ENCODE measurements around the gene MAP1A.

Gene MAP1A

GRCh38 chr15:43484455-43484854 is 33.0 kb upstream of the MAP1A start:
- TF ChIP-seq, protein P1, sequence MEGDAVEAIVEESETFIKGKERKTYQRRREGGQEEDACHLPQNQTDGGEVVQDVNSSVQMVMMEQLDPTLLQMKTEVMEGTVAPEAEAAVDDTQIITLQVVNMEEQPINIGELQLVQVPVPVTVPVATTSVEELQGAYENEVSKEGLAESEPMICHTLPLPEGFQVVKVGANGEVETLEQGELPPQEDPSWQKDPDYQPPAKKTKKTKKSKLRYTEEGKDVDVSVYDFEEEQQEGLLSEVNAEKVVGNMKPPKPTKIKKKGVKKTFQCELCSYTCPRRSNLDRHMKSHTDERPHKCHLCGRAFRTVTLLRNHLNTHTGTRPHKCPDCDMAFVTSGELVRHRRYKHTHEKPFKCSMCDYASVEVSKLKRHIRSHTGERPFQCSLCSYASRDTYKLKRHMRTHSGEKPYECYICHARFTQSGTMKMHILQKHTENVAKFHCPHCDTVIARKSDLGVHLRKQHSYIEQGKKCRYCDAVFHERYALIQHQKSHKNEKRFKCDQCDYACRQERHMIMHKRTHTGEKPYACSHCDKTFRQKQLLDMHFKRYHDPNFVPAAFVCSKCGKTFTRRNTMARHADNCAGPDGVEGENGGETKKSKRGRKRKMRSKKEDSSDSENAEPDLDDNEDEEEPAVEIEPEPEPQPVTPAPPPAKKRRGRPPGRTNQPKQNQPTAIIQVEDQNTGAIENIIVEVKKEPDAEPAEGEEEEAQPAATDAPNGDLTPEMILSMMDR (IDR thresholded peaks at IDR 0.05; ENCODE audit: low read depth, low read length) = no peak
- TF ChIP-seq, protein P2, sequence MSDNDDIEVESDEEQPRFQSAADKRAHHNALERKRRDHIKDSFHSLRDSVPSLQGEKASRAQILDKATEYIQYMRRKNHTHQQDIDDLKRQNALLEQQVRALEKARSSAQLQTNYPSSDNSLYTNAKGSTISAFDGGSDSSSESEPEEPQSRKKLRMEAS (IDR thresholded peaks at IDR 0.05; ENCODE audit: low read depth, low read length) = no peak
- TF ChIP-seq MYC (IDR thresholded peaks at IDR 0.05; ENCODE audit: low read depth, low read length) (no peak), POLR2A (IDR thresholded peaks at IDR 0.05; ENCODE audit: extremely low read depth, insufficient read length) (no peak)
- no peak overlapping the region for H3K4me3 ChIP-seq (ENCODE audit: low read depth, low read length)
- DNase-seq (ENCODE audit: low read depth) = no peak

DNA sequence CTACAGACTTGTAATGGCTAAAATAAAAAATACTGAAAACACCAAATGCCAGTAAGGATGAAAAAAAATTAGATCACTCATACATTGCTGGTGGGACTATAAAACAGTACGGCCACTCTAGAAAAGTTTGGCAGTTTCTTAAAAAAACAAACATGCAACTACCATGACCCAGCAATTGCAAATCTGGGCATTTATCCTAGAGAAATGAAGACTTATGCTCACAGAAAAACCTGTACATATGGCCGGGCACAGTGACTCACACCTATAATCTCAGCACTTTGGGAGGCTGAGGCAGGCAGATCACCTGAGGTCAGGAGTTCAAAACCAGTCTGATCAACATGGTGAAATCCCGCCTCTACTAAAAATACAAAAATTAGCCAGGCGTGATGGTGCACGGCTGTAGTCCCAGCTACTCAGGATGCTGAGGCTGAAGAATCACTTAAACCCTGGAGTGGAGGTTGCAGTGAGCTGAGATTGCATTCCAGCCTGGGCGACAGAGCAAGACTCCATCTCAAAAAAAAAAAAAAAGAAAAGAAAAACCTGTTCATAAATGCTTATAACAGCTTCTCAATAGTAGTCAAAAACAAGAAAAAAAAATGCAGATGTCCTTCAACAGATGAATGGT is 30.0 kb upstream of the MAP1A start:
- TF ChIP-seq MYC (IDR thresholded peaks at IDR 0.05; ENCODE audit: low read depth, low read length) = no peak
- TF ChIP-seq, protein P1 (IDR thresholded peaks at IDR 0.05; ENCODE audit: low read depth, low read length) = no peak
- TF ChIP-seq, protein P2 (IDR thresholded peaks at IDR 0.05; ENCODE audit: low read depth, low read length) = no peak
- TF ChIP-seq POLR2A (IDR thresholded peaks at IDR 0.05; ENCODE audit: extremely low read depth, insufficient read length) = no peak
- DNase-seq (ENCODE audit: low read depth) = no peak
- no peak overlapping the region for H3K4me3 ChIP-seq (ENCODE audit: low read depth, low read length)

DNA sequence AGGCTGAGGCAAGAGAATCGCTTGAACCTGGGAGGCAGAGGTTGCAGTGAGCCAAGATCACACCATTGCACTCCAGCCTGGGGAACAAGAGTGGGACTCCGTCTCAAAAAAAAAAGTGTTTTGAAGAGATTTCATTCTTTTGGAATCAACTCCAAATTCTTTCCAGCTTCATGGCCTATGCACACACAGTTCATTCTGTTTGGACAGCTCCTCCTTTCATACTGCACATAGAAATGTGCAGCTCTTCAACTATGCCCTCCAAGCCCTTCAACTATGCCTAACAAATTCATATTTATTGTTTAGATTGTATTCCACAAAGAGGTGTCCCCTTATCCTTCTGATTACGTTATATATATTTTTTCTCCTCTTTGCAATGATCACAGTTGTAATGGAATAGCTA is 28.6 kb upstream of the MAP1A start:
- TF ChIP-seq, protein P1 (IDR thresholded peaks at IDR 0.05; ENCODE audit: low read depth, low read length) = no peak
- no peak for TF ChIP-seq POLR2A (IDR thresholded peaks at IDR 0.05; ENCODE audit: extremely low read depth, insufficient read length)
- TF ChIP-seq, protein P2 (IDR thresholded peaks at IDR 0.05; ENCODE audit: low read depth, low read length) = no peak
- TF ChIP-seq MYC (IDR thresholded peaks at IDR 0.05; ENCODE audit: low read depth, low read length) = no peak
- DNase-seq (ENCODE audit: low read depth) = no peak

GRCh38 chr15:43489191-43489590 is 28.2 kb upstream of the MAP1A start:
- TF ChIP-seq, protein P2 (IDR thresholded peaks at IDR 0.05; ENCODE audit: low read depth, low read length) = peak; percentile 88
- TF ChIP-seq, protein P1 (IDR thresholded peaks at IDR 0.05; ENCODE audit: low read depth, low read length) = no peak
- TF ChIP-seq MYC (IDR thresholded peaks at IDR 0.05; ENCODE audit: low read depth, low read length) (peak; percentile 87), POLR2A (IDR thresholded peaks at IDR 0.05; ENCODE audit: extremely low read depth, insufficient read length) (no peak)
- H3K4me3 ChIP-seq (ENCODE audit: low read depth, low read length) = no peak overlapping the region
- DNase-seq (ENCODE audit: low read depth) = peak; percentile 27

More for the DNA sequence above, 28.6 kb upstream of the MAP1A start:
- H3K4me3 ChIP-seq (ENCODE audit: low read depth, low read length) = no peak overlapping the region

DNA sequence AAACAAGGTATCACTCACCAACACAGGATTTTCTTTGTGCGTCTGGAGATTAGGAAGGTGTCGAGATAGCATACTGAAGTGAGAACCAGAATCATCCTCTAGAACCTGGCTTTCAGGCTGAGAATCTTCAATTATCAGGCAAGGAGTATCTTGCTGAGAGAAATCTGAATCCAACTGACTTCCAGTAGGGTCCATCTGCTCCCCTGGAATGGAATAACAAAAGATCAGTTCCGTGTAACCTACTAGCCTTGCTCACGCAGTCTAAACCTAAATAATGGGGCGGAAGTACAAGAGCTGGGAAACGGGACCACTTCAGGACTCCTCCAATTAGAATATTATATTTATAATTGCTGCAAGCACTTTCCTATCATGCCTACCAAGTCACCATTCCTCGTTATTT is 25.1 kb upstream of the MAP1A start:
- TF ChIP-seq, protein P2 (IDR thresholded peaks at IDR 0.05; ENCODE audit: low read depth, low read length) = no peak
- TF ChIP-seq POLR2A (IDR thresholded peaks at IDR 0.05; ENCODE audit: extremely low read depth, insufficient read length) = no peak
- no peak for TF ChIP-seq MYC (IDR thresholded peaks at IDR 0.05; ENCODE audit: low read depth, low read length)
- TF ChIP-seq, protein P1 (IDR thresholded peaks at IDR 0.05; ENCODE audit: low read depth, low read length) = no peak
- peak overlapping the region; percentile 83 for H3K4me3 ChIP-seq (ENCODE audit: low read depth, low read length)
- no peak for DNase-seq (ENCODE audit: low read depth)
